H1 (cell line): ENCODE data around the gene ASB13. TPM values are rescaled to one million over a fixed set of nuclear protein-coding genes. Genes with fewer than 3 reads are reported as not detected.

Experiments
- CTCF ChIA-PET: fragments of 300-600 bp; sonication (Branson Sonifier 250); formaldehyde crosslinking; loops from one replicate; lab custom pipeline; 2021; ENCODE audit not compliant: partially characterized antibody; lab: Charles Lee
- POLR2A ChIA-PET: fragments of 300-600 bp; sonication (Branson Sonifier 250); formaldehyde crosslinking; loops from one replicate; lab custom pipeline; 2021; ENCODE audit warnings: inconsistent platforms; ENCODE audit not compliant: partially characterized antibody; lab: Charles Lee
- DNase-seq, 2 experiments: peaks; one replicate each; pipeline versions ENCODE4 v3.0.0 to v3.0.0-alpha.2; 2010 to 2022; ENCODE audit warnings: low spot score in 2 of 2, low read depth in 1 of 2, mixed read lengths in 1 of 2
- FAIRE-seq: peaks from 2 replicates; lab custom pipeline; 2011; peaks lifted over from hg19 to GRCh38; lab: Jason Lieb, UNC
- H2AFZ ChIP-seq: 2 replicates; pipeline ENCODE4 v1.8.1; 2012; ENCODE audit warnings: low read length, inconsistent platforms
- H2AK5ac ChIP-seq: 2 replicates; pipeline ENCODE4 v1.6.1; 2013; ENCODE audit warnings: low read depth, low read length
- H2BK120ac ChIP-seq: replicated peaks from 2 replicates; pipeline ENCODE3; 2013; ENCODE audit warnings: low read depth, low read length, inconsistent platforms
- H2BK12ac ChIP-seq: 2 replicates; pipeline ENCODE4 v1.6.1; 2013; ENCODE audit warnings: low read depth, low read length
- H2BK15ac ChIP-seq: 2 replicates; pipeline ENCODE4 v1.6.1; 2013; ENCODE audit warnings: low read length
- H2BK20ac ChIP-seq: 2 replicates; pipeline ENCODE4 v1.6.1; 2013; ENCODE audit warnings: low read length
- H2BK5ac ChIP-seq: 2 replicates; pipeline ENCODE4 v1.6.1; 2013; ENCODE audit warnings: low read depth, low read length
- H3K14ac ChIP-seq: 2 replicates; pipeline ENCODE4 v1.6.1; 2013; ENCODE audit warnings: inconsistent platforms; ENCODE audit not compliant: insufficient read length
- H3K18ac ChIP-seq: 2 replicates; pipeline ENCODE4 v1.6.1; 2013; ENCODE audit warnings: low read length; ENCODE audit errors: extremely low read depth
- H3K23ac ChIP-seq: 2 replicates; pipeline ENCODE4 v1.6.1; 2013; ENCODE audit warnings: inconsistent platforms; ENCODE audit not compliant: insufficient read length
- H3K23me2 ChIP-seq: 2 replicates; pipeline ENCODE4 v1.6.1; 2013; ENCODE audit warnings: low read depth, low read length
- H3K27ac ChIP-seq: 2 replicates; pipeline ENCODE4 v1.6.1; 2011; ENCODE audit warnings: low read depth, low read length, inconsistent platforms
- H3K27me3 ChIP-seq, 4 experiments: replicated peaks in 1 of 4; 1 replicate in 1 of 4; 2 replicates in 3 of 4; pipeline versions ENCODE4 v1.6.1 to v1.8.1; 2011 to 2013; ENCODE audit warnings: low read length in 3 of 4, mild to moderate bottlenecking in 3 of 4, inconsistent platforms in 2 of 4, mixed read lengths in 2 of 4, moderate library complexity in 1 of 4; ENCODE audit not compliant: control insufficient read depth in 3 of 4, insufficient read depth in 3 of 4; ENCODE audit errors: extremely low read depth in 1 of 4
- H3K36me3 ChIP-seq, 4 experiments: 2 replicates each; pipeline versions ENCODE4 v1.6.1 to v1.8.1; 2011 to 2013; ENCODE audit warnings: mild to moderate bottlenecking in 4 of 4, low read length in 3 of 4, moderate library complexity in 2 of 4, control low read depth in 1 of 4, inconsistent platforms in 1 of 4; ENCODE audit not compliant: insufficient read depth in 4 of 4, control insufficient read depth in 2 of 4
- H3K4ac ChIP-seq: replicated peaks from 2 replicates; pipeline ENCODE3; 2013; ENCODE audit warnings: low read length, low read depth, mixed read lengths, inconsistent platforms; ENCODE audit not compliant: insufficient read length
- H3K4me1 ChIP-seq, 4 experiments: replicated peaks in 1 of 4; 1 replicate in 1 of 4; 2 replicates in 3 of 4; pipeline versions ENCODE4 v1.6.1 to v1.8.1; 2011 to 2013; ENCODE audit warnings: low read length in 3 of 4, inconsistent platforms in 2 of 4, mixed read lengths in 1 of 4; ENCODE audit not compliant: insufficient read depth in 4 of 4, control insufficient read depth in 3 of 4
- H3K4me2 ChIP-seq, 2 experiments: 2 replicates each; pipeline versions ENCODE4 v1.6.1 to v1.8.1; 2011 to 2013; ENCODE audit warnings: low read depth in 2 of 2, low read length in 2 of 2, control low read depth in 1 of 2, inconsistent platforms in 1 of 2, mild to moderate bottlenecking in 1 of 2; ENCODE audit not compliant: insufficient read depth in 1 of 2
- H3K4me3 ChIP-seq, 4 experiments: fragments of 200-600, 300-600 bp in 1 of 4; sonication (generic), shearing (Covaris generic), sonication (Bioruptor Twin) in 1 of 4; 2 replicates each; pipeline versions ENCODE4 v1.5.1 to v1.8.1; 2011 to 2016; ENCODE audit warnings: low read length in 4 of 4, low read depth in 3 of 4, control low read depth in 2 of 4, inconsistent platforms in 2 of 4, mild to moderate bottlenecking in 2 of 4, mixed read lengths in 1 of 4, moderate library complexity in 1 of 4; ENCODE audit not compliant: insufficient read depth in 2 of 4; ENCODE audit errors: extremely low read depth in 1 of 4
- H3K56ac ChIP-seq: replicated peaks from 2 replicates; pipeline ENCODE3; 2013; ENCODE audit warnings: low read depth, mild to moderate bottlenecking, mixed read lengths, low read length, inconsistent platforms; ENCODE audit not compliant: insufficient read length
- H3K79me1 ChIP-seq: 2 replicates; pipeline ENCODE4 v1.6.1; 2013; ENCODE audit warnings: low read depth, low read length, control low read depth
- H3K79me2 ChIP-seq, 2 experiments: 2 replicates each; pipeline versions ENCODE4 v1.6.1 to v1.8.1; 2012 to 2013; ENCODE audit warnings: low read length in 2 of 2, mild to moderate bottlenecking in 2 of 2, inconsistent platforms in 1 of 2; ENCODE audit not compliant: insufficient read depth in 2 of 2, control insufficient read depth in 1 of 2
- H3K9ac ChIP-seq, 4 experiments: replicated peaks in 1 of 4; 1 replicate in 1 of 4; 2 replicates in 3 of 4; pipeline versions ENCODE4 v1.6.1 to v1.8.1; 2011 to 2013; ENCODE audit warnings: low read depth in 3 of 4, low read length in 3 of 4, control low read depth in 2 of 4, mild to moderate bottlenecking in 2 of 4, moderate library complexity in 2 of 4, inconsistent platforms in 1 of 4; ENCODE audit errors: extremely low read depth in 1 of 4
- H3K9me3 ChIP-seq, 2 experiments: 2 replicates each; pipeline versions ENCODE4 v1.6.1 to v1.8.1; 2012 to 2013; ENCODE audit warnings: mild to moderate bottlenecking in 2 of 2, moderate library complexity in 2 of 2, control low read depth in 1 of 2, inconsistent platforms in 1 of 2, low read depth in 1 of 2, low read length in 1 of 2, mixed read lengths in 1 of 2; ENCODE audit not compliant: insufficient read depth in 2 of 2
- H4K20me1 ChIP-seq, 2 experiments: replicated peaks in 1 of 2; 2 replicates each; pipeline versions ENCODE3 to v1.8.1; 2011 to 2013; ENCODE audit warnings: inconsistent platforms in 2 of 2, low read length in 2 of 2, mild to moderate bottlenecking in 1 of 2; ENCODE audit not compliant: insufficient read depth in 2 of 2, control insufficient read depth in 1 of 2
- H4K5ac ChIP-seq: 2 replicates; pipeline ENCODE4 v1.6.1; 2013; ENCODE audit warnings: low read length, low read depth, mixed read lengths, inconsistent platforms; ENCODE audit not compliant: insufficient read length
- H4K8ac ChIP-seq: 2 replicates; pipeline ENCODE4 v1.8.0; 2013; ENCODE audit warnings: mild to moderate bottlenecking, moderate library complexity, low read length, inconsistent platforms; ENCODE audit not compliant: insufficient read depth; ENCODE audit errors: extremely low read depth
- H4K91ac ChIP-seq: replicated peaks from 2 replicates; pipeline ENCODE3; 2013; ENCODE audit warnings: low read length, mixed read lengths, inconsistent platforms; ENCODE audit not compliant: insufficient read length
- JUND ChIP-seq: IDR thresholded peaks from 2 replicates; pipeline ENCODE4 v1.6.1; 2011; ENCODE audit warnings: mild to moderate bottlenecking, improper control_type of control experiment, low read length
- KDM1A ChIP-seq: fragments of 200-600, 300-600 bp; sonication (generic); IDR thresholded peaks from 2 replicates; pipeline ENCODE4 v1.7.1; 2016; ENCODE audit warnings: mild to moderate bottlenecking, low read length, borderline replicate concordance
- RAD21 ChIP-seq, 2 experiments: IDR thresholded peaks in 1 of 2; conservative IDR thresholded peaks in 1 of 2; 2 replicates each; pipeline ENCODE4 v1.6.1; 2011; ENCODE audit warnings: low read depth in 2 of 2, low read length in 2 of 2, improper control_type of control experiment in 1 of 2, inconsistent platforms in 1 of 2, mild to moderate bottlenecking in 1 of 2, moderate library complexity in 1 of 2
- SIX5 ChIP-seq: IDR thresholded peaks from 2 replicates; pipeline ENCODE4 v1.6.1; 2011; ENCODE audit warnings: mild to moderate bottlenecking, low read depth, low read length
- TAF7 ChIP-seq: optimal IDR thresholded peaks from 2 replicates; pipeline ENCODE3; 2011; ENCODE audit warnings: low read depth, mild to moderate bottlenecking, inconsistent platforms, low read length, moderate library complexity, borderline replicate concordance
- TCF12 ChIP-seq: IDR thresholded peaks from 2 replicates; pipeline ENCODE4 v1.6.1; 2011; ENCODE audit warnings: low read depth, mild to moderate bottlenecking, low read length
- WGBS, 2 experiments: shearing (Covaris generic) in 1 of 2; methylation state at CpG; one replicate each; pipeline versions ENCODE4 v1.1.6 to v1.1.7; 2013 to 2015; ENCODE audit warnings: low lambda C conversion rate in 2 of 2, mixed read lengths in 2 of 2, inconsistent platforms in 1 of 2, low coverage in 1 of 2, missing lambda C conversion rate in 1 of 2; ENCODE audit not compliant: insufficient replicate concordance in 2 of 2, insufficient coverage in 1 of 2, insufficient read length in 1 of 2; ENCODE audit errors: extremely low coverage in 1 of 2, missing lambda C conversion rate in 1 of 2; 5-methylcytosine and 5-hydroxymethylcytosine counted together
- polyA plus RNA-seq, 7 experiments: library from polyadenylated mRNA; depleted of rRNA in 3 of 7; stranded (reverse) in 5 of 7; unstranded in 2 of 7; fragments of >200 nt in 5 of 7; fragments of 200-250 nt in 2 of 7; gene quantifications; 1 replicate in 5 of 7; 2 replicates in 1 of 7; 4 replicates in 1 of 7; pipeline versions ENCODE4 v1.2.1 to v1.2.3, GENCODE V29; 2011 to 2013; ENCODE audit warnings: missing spikeins in 2 of 7, mixed read lengths in 2 of 7
- total RNA-seq: library from RNA; stranded (reverse); fragmentation: NEBNext Ultra II Directional; extraction: Animal tissue kit (Norgen Biotek cat#: 25700); gene quantifications from 2 replicates; pipeline ENCODE4 v1.2.1, GENCODE V29; 2021
- TF ChIP-seq, protein P1 (sequence below): IDR thresholded peaks from 2 replicates; pipeline ENCODE4 v1.6.1; 2011; ENCODE audit warnings: low read length, improper control_type of control experiment

The ASB13 gene
- total and polyA plus RNA-seq, 2 of the 8 experiments (the other 6 are each of a cell fraction or from before 2014, with no cell fraction given) = 12.3 to 20.2 TPM

DNA sequence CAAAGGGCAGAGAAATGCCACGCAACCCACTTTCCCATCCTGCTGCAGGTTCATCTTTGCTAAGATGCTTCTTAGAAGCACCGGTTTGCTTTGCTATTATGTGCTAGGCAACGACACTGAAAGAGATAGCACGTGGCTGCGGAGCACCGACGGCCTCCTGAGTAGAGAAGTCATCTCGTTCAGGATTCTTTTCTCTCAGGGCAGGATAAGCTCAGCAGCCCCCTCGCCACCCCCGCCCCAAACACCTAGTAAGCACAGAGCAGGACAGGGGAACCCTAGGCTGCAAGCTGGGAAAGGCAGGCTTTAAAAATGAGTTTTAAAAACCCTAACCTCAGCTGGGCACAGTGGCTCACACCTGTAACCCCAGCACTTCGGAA, 15.0 kb downstream of the ASB13 start:
- Histone ChIP-seq H3K9me3 (no peaks in the 10 kb centered on the region), H4K20me1 (peaks cover 0 to 2% of the 10 kb centered on the region in 2 experiments), H2BK5ac (no peak overlapping the region; the same call in 1 of the 2 replicates), H3K4me1 (peaks cover 0 to 4% (median 0%) of the 10 kb centered on the region in 4 experiments; a peak in 1 of 7 replicates), H3K9ac (no peak overlapping the region), H3K4me2 (no peak overlapping the region), H3K14ac (no peak overlapping the region), H3K27me3 (no peaks in the 10 kb centered on the region), H3K4me3 (no peak overlapping the region), H3K56ac (no peak overlapping the region), H3K27ac (no peak overlapping the region), H3K23me2 (no peaks in the 10 kb centered on the region), H3K79me1 (peaks cover 6% of the 10 kb centered on the region), H2AK5ac (no peak overlapping the region), H2AFZ (no peak overlapping the region), H3K18ac (no peak overlapping the region), H3K4ac (no peak overlapping the region), H3K23ac (no peak overlapping the region), H4K8ac (no peak overlapping the region), H3K79me2 (no peaks in the 10 kb centered on the region; a peak in 2 of 4 replicates), H2BK120ac (no peak overlapping the region), H4K91ac (no peak overlapping the region), H2BK20ac (no peak overlapping the region), H3K36me3 (peaks cover 0 to 5% (median 1%) of the 10 kb centered on the region in 4 experiments; a peak in 2 of 8 replicates), H2BK15ac (no peak overlapping the region), H4K5ac (no peak overlapping the region), H2BK12ac (no peak overlapping the region)
- WGBS, 2 experiments = 87% methylated on average over 10 of the region's 11 CpGs; no CpG with 5 or more reads in 1 of the 2 experiments
- TF ChIP-seq TCF12 (no peak), KDM1A (no peak), SIX5 (no peak), RAD21 (IDR thresholded peaks at IDR 0.05 in 1 of 2, conservative IDR thresholded peaks at IDR 0.05 in 1 of 2; ENCODE audit: low read depth in 2 of 2, low read length in 2 of 2) (no peak), TAF7 (no peak), JUND (no peak)
- TF ChIP-seq, protein P1, sequence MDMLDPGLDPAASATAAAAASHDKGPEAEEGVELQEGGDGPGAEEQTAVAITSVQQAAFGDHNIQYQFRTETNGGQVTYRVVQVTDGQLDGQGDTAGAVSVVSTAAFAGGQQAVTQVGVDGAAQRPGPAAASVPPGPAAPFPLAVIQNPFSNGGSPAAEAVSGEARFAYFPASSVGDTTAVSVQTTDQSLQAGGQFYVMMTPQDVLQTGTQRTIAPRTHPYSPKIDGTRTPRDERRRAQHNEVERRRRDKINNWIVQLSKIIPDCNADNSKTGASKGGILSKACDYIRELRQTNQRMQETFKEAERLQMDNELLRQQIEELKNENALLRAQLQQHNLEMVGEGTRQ = no peak
- FAIRE-seq = no peak
- ChIA-PET CTCF (interaction anchor here (0.7 to 1.7 kb wide), 5 partner anchors 9 to 28 kb away, joined by 3 to 6 read pairs (median 4); no protein-coding TSS in a partner anchor), POLR2A (interaction anchor here (1.4 kb wide), 1 partner anchor 8 kb away, joined by 4 read pairs; no protein-coding TSS in a partner anchor)
- no peak for DNase-seq
